ENCODE results near the gene SLC8B1.

SLC8B1 gene

GRCh38 chr12:113341535-113341934, 6.6 kb upstream of the SLC8B1 start:
- Histone ChIP-seq H3K27ac (ENCODE audit: extremely low read depth, low read depth, low read length) (no peak overlapping the region), H3K9me3 (ENCODE audit: control insufficient read depth, insufficient read depth, low read depth, low read length) (no peaks in the 10 kb centered on the region), H3K4me3 (ENCODE audit: low read depth, low read length) (no peak overlapping the region), H3K4me1 (ENCODE audit: control insufficient read depth, insufficient read depth, low read length) (no peaks in the 10 kb centered on the region), H3K36me3 (ENCODE audit: control insufficient read depth in 2 of 2, insufficient read depth in 1 of 2, low read length in 2 of 2) (no peaks in the 10 kb centered on the region)
- CTCF ChIA-PET, result no interaction called here
- no peak for TF ChIP-seq BCL11B (tag by site-specific recombination; IDR thresholded peaks at IDR 0.05; ENCODE audit: low read depth)
- no peak for TF ChIP-seq ZNF174 (tag by site-specific recombination; IDR thresholded peaks at IDR 0.05)
- no peak for TF ChIP-seq ZNF596 (tag by site-specific recombination; IDR thresholded peaks at IDR 0.05)
- TF ChIP-seq GFI1B (tag by site-specific recombination; IDR thresholded peaks at IDR 0.05), result no peak
- no peak for TF ChIP-seq ZNF248 (tag by site-specific recombination; IDR thresholded peaks at IDR 0.05)
- TF ChIP-seq TRIM28 (IDR thresholded peaks at IDR 0.05; ENCODE audit: borderline replicate concordance, low read length), result no peak
- TF ChIP-seq ZNF555 (tag by site-specific recombination; conservative IDR thresholded peaks at IDR 0.05), result no peak
- TF ChIP-seq ZNF585B (tag by site-specific recombination; IDR thresholded peaks at IDR 0.05), result no peak
- TF ChIP-seq KLF16 (tag by site-specific recombination; IDR thresholded peaks at IDR 0.05), result no peak
- POLR2A ChIA-PET, result no interaction called here

- Histone ChIP-seq H3K4me1 (ENCODE audit: control insufficient read depth, insufficient read depth, low read length) (no peaks in the 10 kb centered on the region), H3K9me3 (ENCODE audit: control insufficient read depth, insufficient read depth, low read depth, low read length) (no peaks in the 10 kb centered on the region), H3K4me3 (ENCODE audit: low read depth, low read length) (no peak overlapping the region), H3K27ac (ENCODE audit: extremely low read depth, low read depth, low read length) (no peak overlapping the region), H3K36me3 (ENCODE audit: control insufficient read depth in 2 of 2, insufficient read depth in 1 of 2, low read length in 2 of 2) (no peaks in the 10 kb centered on the region)
- CTCF ChIA-PET, result no interaction called here
- POLR2A ChIA-PET, result no interaction called here
- TF ChIP-seq ZNF169 (tag by site-specific recombination; IDR thresholded peaks at IDR 0.05), result no peak
- no peak for TF ChIP-seq ZNF521 (tag by site-specific recombination; IDR thresholded peaks at IDR 0.05)
- TF ChIP-seq ZNF114 (tag by site-specific recombination; IDR thresholded peaks at IDR 0.05), result no peak
- no peak for TF ChIP-seq PRDM10 (tag by site-specific recombination; IDR thresholded peaks at IDR 0.05)
- TF ChIP-seq MYNN (tag by site-specific recombination; IDR thresholded peaks at IDR 0.05; ENCODE audit: borderline replicate concordance), result no peak
- TF ChIP-seq ZSCAN4 (tag by site-specific recombination; IDR thresholded peaks at IDR 0.05), result no peak
- no peak for TF ChIP-seq ZNF426 (tag by site-specific recombination; IDR thresholded peaks at IDR 0.05)
- no peak for TF ChIP-seq ZNF148 (tag by site-specific recombination; IDR thresholded peaks at IDR 0.05; ENCODE audit: borderline replicate concordance)
- TF ChIP-seq ZNF704 (tag by site-specific recombination; IDR thresholded peaks at IDR 0.05), result no peak
- TF ChIP-seq KLF17 (tag by site-specific recombination; IDR thresholded peaks at IDR 0.05), result no peak
- no peak for TF ChIP-seq SETDB1 (IDR thresholded peaks at IDR 0.05; ENCODE audit: insufficient read length, low read length)
- no peak for TF ChIP-seq ZNF518A (tag by site-specific recombination; conservative IDR thresholded peaks at IDR 0.05; ENCODE audit: low read depth)
- no peak for TF ChIP-seq ZNF792 (tag by site-specific recombination; IDR thresholded peaks at IDR 0.05)
Observed at GRCh38 chr12:113340061-113340460, 5.2 kb upstream of the SLC8B1 start.

Measured in HEK293 (cell line).